Dermis microvascular lymphatic vessel endothelial cell (primary cell): ENCODE measurements around the gene VIPR1. TPM values are rescaled to one million over a fixed set of nuclear protein-coding genes. Genes with fewer than 3 reads are reported as not detected.
A peak's percentile ranks its signal among the peaks of the same experiment; 100 is the strongest.

Experiments used
- DNase-seq, 2 donors: peaks; one replicate each; pipeline versions ENCODE4 v3.0.0 to v3.0.0-alpha.2; 2010; ENCODE audit warnings: low read depth in 2 of 2
- total RNA-seq: library from RNA; depleted of rRNA; stranded (reverse); fragments of >200 nt; gene quantifications from 2 replicates; pipeline ENCODE4 v1.2.1, GENCODE V29; 2014

The VIPR1 gene
- total RNA-seq, 1 donor from 2014 or later, result not detected

GRCh38 chr3:42509111-42509510 lies 6.7 kb downstream of the VIPR1 start:
- no peak for DNase-seq

- no peak for DNase-seq
These were observed 7.9 kb downstream of the VIPR1 start for GRCh38 chr3:42510325-42510724.

GRCh38 chr3:42511201-42511600 lies 8.8 kb downstream of the VIPR1 start:
- no peak for DNase-seq

GRCh38 chr3:42511736-42512135 lies 9.3 kb downstream of the VIPR1 start:
- no peak for DNase-seq

- DNase-seq, result no peak
These were observed 10.7 kb downstream of the VIPR1 start for GRCh38 chr3:42513121-42513520.

DNA sequence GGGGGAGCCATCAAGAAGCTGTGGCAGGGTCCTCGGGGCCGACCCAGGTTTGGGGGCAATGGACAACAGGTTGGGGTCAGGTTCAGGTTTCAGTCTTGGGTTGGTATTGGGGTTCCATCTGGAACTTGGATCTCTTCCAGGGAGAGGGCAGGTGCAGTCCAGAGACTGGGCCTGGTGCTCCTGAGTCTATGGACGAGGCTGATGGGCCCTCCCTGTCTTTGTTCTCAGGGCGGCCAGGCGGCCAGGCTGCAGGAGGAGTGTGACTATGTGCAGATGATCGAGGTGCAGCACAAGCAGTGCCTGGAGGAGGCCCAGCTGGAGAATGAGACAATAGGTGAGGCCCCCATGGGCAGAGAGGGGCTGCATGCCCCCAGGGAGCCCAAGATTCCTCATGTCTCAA lies 11.1 kb downstream of the VIPR1 start:
- DNase-seq, result no peak

DNA sequence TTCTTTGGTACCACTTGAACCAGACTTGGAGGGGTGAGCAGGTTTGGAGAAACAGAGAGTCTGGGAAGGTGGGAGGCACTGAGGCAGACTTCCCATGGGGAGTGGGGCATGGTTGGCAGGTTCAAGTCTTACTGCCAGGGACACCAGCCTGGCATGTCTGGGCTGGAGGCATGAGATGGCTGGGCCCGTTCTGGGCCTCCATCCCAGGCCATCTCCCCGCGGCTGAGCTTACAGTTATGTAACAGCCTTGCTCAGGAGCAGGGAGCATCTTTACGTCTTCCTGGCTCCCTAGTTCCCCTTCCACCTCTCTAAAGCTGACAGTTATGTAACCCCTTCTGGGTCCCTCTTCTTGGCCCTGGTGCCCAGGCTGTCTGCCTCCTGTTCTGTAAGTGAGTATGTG lies 12.4 kb downstream of the VIPR1 start:
- DNase-seq, result no peak

GRCh38 chr3:42515391-42515916 lies 13.0 kb downstream of the VIPR1 start:
- no peak for DNase-seq

- DNase-seq, result no peak
These were observed 13.5 kb downstream of the VIPR1 start for GRCh38 chr3:42515976-42516375.

DNA sequence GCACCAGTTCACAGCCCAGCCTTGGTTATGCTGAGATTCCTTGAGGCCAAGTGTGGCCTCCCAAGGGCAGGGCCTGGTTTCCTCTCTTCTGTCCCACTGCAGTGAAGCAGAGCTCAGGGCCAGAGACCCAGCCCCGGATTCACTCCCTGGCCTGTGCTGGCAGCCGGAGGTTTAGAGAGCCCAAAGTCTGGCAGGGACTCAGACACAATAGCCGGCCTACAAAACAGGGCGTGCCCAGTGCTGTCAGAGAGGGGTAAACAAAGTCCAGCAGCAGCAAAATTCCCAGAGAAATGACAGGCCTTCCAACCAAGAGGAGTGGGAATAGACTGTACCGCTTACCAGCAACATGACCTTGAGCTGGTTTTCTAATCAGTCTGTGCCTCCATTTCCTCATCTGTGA lies 14.0 kb downstream of the VIPR1 start:
- no peak for DNase-seq

DNA sequence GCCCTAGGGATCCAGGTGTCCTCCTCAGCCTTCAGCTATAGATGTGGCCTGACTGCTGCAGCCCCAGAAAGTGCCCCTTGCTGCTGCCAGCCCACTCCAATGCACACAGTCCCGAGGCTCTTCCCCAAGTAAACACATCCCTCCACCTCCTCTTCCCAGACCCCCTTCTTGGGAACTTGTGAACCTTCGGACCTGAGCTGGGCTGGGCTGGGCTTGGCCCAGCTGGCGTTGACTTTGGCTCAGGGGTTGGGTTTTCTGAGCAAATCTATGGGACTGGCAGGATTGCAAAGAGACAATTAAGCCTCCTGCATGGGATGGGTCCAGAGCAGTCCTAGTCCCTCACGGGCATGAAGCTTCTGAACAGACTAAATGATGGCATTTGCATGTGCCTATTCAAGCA lies 14.7 kb downstream of the VIPR1 start:
- no peak for DNase-seq

GRCh38 chr3:42518800-42519567 lies 16.5 kb downstream of the VIPR1 start:
- no peak for DNase-seq

- DNase-seq, result no peak
These were observed 17.1 kb downstream of the VIPR1 start for GRCh38 chr3:42519568-42519962.

DNA sequence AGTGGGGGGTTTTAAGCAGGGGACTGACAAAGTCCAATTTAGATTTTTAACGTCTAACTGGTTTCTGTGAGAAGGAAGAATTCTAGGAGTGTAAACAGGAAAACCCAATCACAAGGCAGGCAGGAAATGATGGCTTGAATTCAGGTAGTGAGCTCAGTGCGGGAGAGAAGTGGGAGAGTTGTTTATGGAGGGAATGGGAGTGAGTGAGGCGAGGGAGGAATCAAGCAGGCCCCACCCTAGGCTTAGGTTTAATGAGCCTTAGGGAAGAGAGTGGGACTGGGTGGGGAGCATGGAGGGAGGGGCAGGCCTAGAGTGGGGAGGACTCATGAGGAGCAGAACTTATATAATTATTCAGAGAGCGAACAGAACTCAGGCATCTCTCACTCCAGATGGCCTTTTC lies 17.9 kb downstream of the VIPR1 start:
- peak in 1 of 2 donors; percentile 40 for DNase-seq

DNA sequence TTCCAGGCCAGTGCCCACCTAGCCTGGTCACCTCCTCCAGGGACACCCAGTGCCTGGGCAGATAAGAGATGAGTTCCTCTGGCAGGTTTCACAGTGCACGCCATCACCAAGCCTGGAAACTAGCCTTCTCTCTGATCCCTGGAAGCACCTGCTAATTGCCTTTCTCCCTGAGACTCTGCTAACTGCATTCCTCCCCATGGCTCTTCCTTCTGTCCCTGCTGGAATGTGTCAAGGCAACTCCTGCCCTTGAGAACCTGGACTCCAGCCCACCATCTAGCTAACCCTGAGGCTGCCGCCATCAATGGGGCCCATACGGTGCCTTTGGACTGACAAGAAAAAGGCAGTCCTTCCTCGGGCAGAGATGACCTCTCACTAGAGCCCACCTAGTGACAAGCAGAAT lies 18.5 kb downstream of the VIPR1 start:
- DNase-seq, result no peak

DNA sequence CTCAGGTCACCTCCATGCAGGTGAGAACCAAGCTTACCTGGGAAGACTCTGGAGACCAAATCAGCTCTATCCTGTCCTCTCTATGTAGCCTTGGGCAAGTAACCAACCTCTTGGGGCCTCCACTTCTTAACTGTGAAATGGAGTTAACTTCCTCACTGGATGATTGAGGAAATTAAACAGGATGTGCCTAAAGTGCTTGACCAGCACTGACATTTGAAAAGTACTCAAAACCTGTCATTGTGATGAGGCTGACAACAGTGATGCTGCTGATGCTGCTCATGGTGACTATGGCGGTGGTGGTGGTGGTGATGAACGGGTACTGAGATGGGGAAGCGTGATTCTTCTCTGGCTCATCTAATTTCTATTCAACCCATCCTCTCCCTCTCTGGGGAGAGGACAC lies 22.3 kb downstream of the VIPR1 start:
- DNase-seq, result no peak

GRCh38 chr3:42525212-42525611 lies 22.8 kb downstream of the VIPR1 start:
- no peak for DNase-seq

- DNase-seq, result no peak
These were observed 23.4 kb downstream of the VIPR1 start for GRCh38 chr3:42525736-42526345.

- DNase-seq, result no peak
These were observed 24.3 kb downstream of the VIPR1 start for GRCh38 chr3:42526616-42527367.

DNA sequence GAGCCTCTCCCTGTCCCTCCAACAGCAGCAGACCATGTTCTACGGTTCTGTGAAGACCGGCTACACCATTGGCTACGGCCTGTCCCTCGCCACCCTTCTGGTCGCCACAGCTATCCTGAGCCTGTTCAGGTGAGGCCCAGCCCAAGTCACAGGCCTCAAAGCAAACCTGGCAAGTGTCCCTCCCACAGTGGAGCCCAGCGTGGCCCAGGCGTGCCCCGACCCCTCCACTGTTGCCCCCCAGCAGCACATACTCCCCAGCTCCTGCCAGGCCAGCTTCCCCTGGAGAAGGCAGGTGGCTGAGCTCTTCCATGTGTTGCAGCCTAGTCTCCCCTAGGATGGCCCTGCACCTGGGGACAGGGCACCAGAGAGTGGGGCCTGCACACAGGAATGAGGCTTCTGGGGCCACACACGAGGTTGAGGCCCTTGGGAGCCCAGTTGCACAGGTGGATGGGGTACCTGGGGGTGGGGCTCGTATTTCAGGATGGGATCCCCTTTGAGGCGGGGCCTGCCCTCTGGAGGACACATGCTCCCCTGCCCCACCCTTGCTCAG lies 25.0 kb downstream of the VIPR1 start:
- DNase-seq, result no peak

- DNase-seq, result no peak
These were observed 27.0 kb downstream of the VIPR1 start for GRCh38 chr3:42529468-42529867.

DNA sequence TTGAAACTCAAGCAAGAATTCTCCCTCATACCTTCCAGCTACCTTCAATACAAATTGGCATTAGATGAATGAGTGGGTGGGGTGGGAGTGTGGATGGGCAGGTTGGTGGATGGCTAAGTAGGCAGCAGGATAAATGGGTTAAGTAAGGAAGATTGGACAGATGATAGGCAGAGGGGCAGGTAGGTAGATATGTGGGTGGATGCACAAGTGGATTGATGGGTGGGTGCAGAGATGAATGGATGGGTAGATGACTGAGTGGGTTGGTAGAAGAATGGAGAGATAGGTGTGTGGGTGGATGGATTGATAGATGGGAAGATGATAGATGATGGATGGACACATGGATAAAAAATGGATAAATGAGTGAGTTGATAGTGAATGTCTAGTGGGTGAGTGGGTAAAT lies 27.6 kb downstream of the VIPR1 start:
- no peak for DNase-seq
